Endothelial cell of umbilical vein (primary cell): Measurements from ENCODE around the gene HK1. TPM values are rescaled to one million over a fixed set of nuclear protein-coding genes. Genes with fewer than 3 reads are reported as not detected.

Experiments used
- BruUV-seq: library from RNA; stranded (reverse); fragments of 400-500 nt; replicated peaks from 2 replicates; lab custom pipeline; 2021; lab: Mats Ljungman, UMichigan
- CTCF ChIA-PET: fragments of 300-600, 350-600 bp; sonication (Branson Sonifier 250); formaldehyde crosslinking; loops from one replicate; lab custom pipeline; 2021; ENCODE audit warnings: antibody characterized with exemption, inconsistent platforms; lab: Charles Lee
- POLR2A ChIA-PET: fragments of 300-600, 350-600 bp; sonication (Branson Sonifier 250); formaldehyde crosslinking; loops from one replicate; lab custom pipeline; 2021; ENCODE audit warnings: antibody characterized with exemption, inconsistent platforms; lab: Charles Lee
- DNase-seq: peaks from one replicate; pipeline ENCODE4 v3.0.0-alpha.2; 2011; ENCODE audit warnings: low read depth, low spot score
- FAIRE-seq: peaks from 2 replicates; lab custom pipeline; 2011; peaks lifted over from hg19 to GRCh38; lab: Jason Lieb, UNC
- H2AFZ ChIP-seq: 2 replicates; pipeline ENCODE4 v1.6.0; 2012; ENCODE audit warnings: low read depth, low read length, control low read depth, inconsistent platforms
- H3K27ac ChIP-seq: 2 replicates; pipeline ENCODE4 v1.5.1; 2011; ENCODE audit warnings: low read depth, mild to moderate bottlenecking, control low read depth, low read length, moderate library complexity; ENCODE audit not compliant: insufficient read depth
- H3K27me3 ChIP-seq, 2 experiments: 2 replicates each; pipeline versions ENCODE4 v1.6.0 to v1.6.1; 2011; ENCODE audit warnings: low read length in 2 of 2, mixed read lengths in 1 of 2; ENCODE audit not compliant: control insufficient read depth in 2 of 2, insufficient read depth in 2 of 2
- H3K36me3 ChIP-seq, 2 experiments: 2 replicates in 1 of 2; 3 replicates in 1 of 2; pipeline ENCODE4 v1.5.1; 2011; ENCODE audit warnings: low read length in 2 of 2, mild to moderate bottlenecking in 1 of 2, moderate library complexity in 1 of 2; ENCODE audit not compliant: control insufficient read depth in 2 of 2, insufficient read depth in 2 of 2; ENCODE audit errors: extremely low read depth in 1 of 2
- H3K4me1 ChIP-seq: 3 replicates; pipeline ENCODE4 v1.5.1; 2011; ENCODE audit warnings: mild to moderate bottlenecking, low read length; ENCODE audit not compliant: control insufficient read depth, insufficient read depth; ENCODE audit errors: extremely low read depth
- H3K4me2 ChIP-seq: 2 replicates; pipeline ENCODE4 v1.6.1; 2011; ENCODE audit warnings: low read length, control low read depth, mixed read lengths; ENCODE audit not compliant: insufficient read depth
- H3K4me3 ChIP-seq, 3 experiments: fragments of 200-600 bp in 1 of 3; sonication (generic), shearing (Covaris generic) in 1 of 3; replicated peaks in 1 of 3; 2 replicates each; pipeline ENCODE4 v1.5.1; 2011 to 2016; ENCODE audit warnings: control low read depth in 3 of 3, low read length in 3 of 3, mild to moderate bottlenecking in 2 of 3, inconsistent platforms in 1 of 3, low read depth in 1 of 3, moderate library complexity in 1 of 3; ENCODE audit not compliant: insufficient read depth in 1 of 3
- H3K79me2 ChIP-seq: 2 replicates; pipeline ENCODE4 v1.6.0; 2012; ENCODE audit warnings: low read length, inconsistent platforms; ENCODE audit not compliant: control insufficient read depth, insufficient read depth
- H3K9ac ChIP-seq: replicated peaks from 2 replicates; pipeline ENCODE3; 2011; ENCODE audit warnings: low read length, control low read depth; ENCODE audit not compliant: insufficient read depth; ENCODE audit errors: extremely low read depth
- H3K9me1 ChIP-seq: replicated peaks from 3 replicates; pipeline ENCODE4 v1.6.0; 2011; ENCODE audit warnings: mild to moderate bottlenecking, low read length; ENCODE audit not compliant: control insufficient read depth, insufficient read depth; ENCODE audit errors: extremely low read depth
- H3K9me3 ChIP-seq: replicated peaks from 2 replicates; pipeline ENCODE4 v1.5.1; 2012; ENCODE audit warnings: low read length, inconsistent platforms; ENCODE audit not compliant: control insufficient read depth, insufficient read depth
- H4K20me1 ChIP-seq: replicated peaks from 2 replicates; pipeline ENCODE3; 2011; ENCODE audit warnings: mild to moderate bottlenecking, low read length; ENCODE audit not compliant: control insufficient read depth, insufficient read depth; ENCODE audit errors: extremely low read depth
- EZH2 ChIP-seq: IDR thresholded peaks from 2 replicates; pipeline ENCODE4 v1.6.1; 2012; ENCODE audit warnings: borderline replicate concordance, low read depth, mild to moderate bottlenecking, moderate library complexity, low read length, inconsistent platforms; ENCODE audit not compliant: severe bottlenecking
- FOS ChIP-seq: IDR thresholded peaks from 2 replicates; pipeline ENCODE4 v1.6.1; 2011; ENCODE audit warnings: mild to moderate bottlenecking, low read length, moderate library complexity, borderline replicate concordance; ENCODE audit not compliant: insufficient read depth
- GATA2 ChIP-seq: IDR thresholded peaks from 2 replicates; pipeline ENCODE4 v1.7.0; 2011; ENCODE audit warnings: low read depth, mild to moderate bottlenecking, moderate library complexity, mixed read lengths, low read length; ENCODE audit not compliant: insufficient read length, insufficient read depth
- JUN ChIP-seq: IDR thresholded peaks from 2 replicates; pipeline ENCODE4 v1.6.1; 2011; ENCODE audit warnings: borderline replicate concordance, low read depth; ENCODE audit not compliant: insufficient read length, insufficient read depth
- MYC ChIP-seq: IDR thresholded peaks from one replicate; pipeline ENCODE4 v1.6.1; 2011; ENCODE audit warnings: mild to moderate bottlenecking, low read depth, low read length
- POLR2A ChIP-seq: IDR thresholded peaks from 2 replicates; pipeline ENCODE4 v1.6.1; 2012; ENCODE audit warnings: low read depth, mild to moderate bottlenecking, control low read depth, low read length
- POLR2AphosphoS5 ChIP-seq: IDR thresholded peaks from 2 replicates; pipeline ENCODE4 v1.6.1; 2012; ENCODE audit warnings: low read depth, mild to moderate bottlenecking, control low read depth, low read length, moderate library complexity; ENCODE audit not compliant: insufficient read depth
- dilution Hi-C: fragments of 300-500 bp; cut with MboI; formaldehyde crosslinking; loops from one replicate; pipeline ENCODE4 v1.15.0; 2019; ENCODE audit warnings: low sequenced_read_pairs; ENCODE audit not compliant: extremely low pct_ligation_motif_present
- intact Hi-C: fragments of 100-400 bp; cut with micrococcal nuclease; formaldehyde crosslinking; loops from one replicate; pipeline ENCODE4 v1.10.0; 2022
- polyA plus RNA-seq, 4 experiments: library from polyadenylated mRNA; depleted of rRNA in 3 of 4; stranded (reverse) in 3 of 4; unstranded in 1 of 4; fragments of >200 nt; gene quantifications; 2 replicates each; pipeline versions ENCODE4 v1.2.1 to v1.2.3, GENCODE V29; 2011 to 2012; ENCODE audit warnings: missing spikeins in 1 of 4
- total RNA-seq: library from RNA; stranded (reverse); gene quantifications from 2 replicates; pipeline ENCODE4 v1.2.3, GENCODE V29; 2021
- TF ChIP-seq, protein P1 (sequence below): IDR thresholded peaks from 2 replicates; pipeline ENCODE4 v1.6.1; 2011; ENCODE audit not compliant: insufficient read depth, insufficient read length
- TF ChIP-seq, protein P2 (sequence below), 2 donors: IDR thresholded peaks; 1 replicate in 1 of 2; 2 replicates in 1 of 2; pipeline ENCODE4 v1.5.1; 2011; ENCODE audit warnings: low read length in 2 of 2, mild to moderate bottlenecking in 2 of 2, moderate library complexity in 2 of 2, control low read depth in 1 of 2, inconsistent platforms in 1 of 2, low read depth in 1 of 2; ENCODE audit not compliant: insufficient read depth in 1 of 2; ENCODE audit errors: extremely low read depth in 1 of 2

HK1 gene
- total and polyA plus RNA-seq, 2 donors (not counting 3 experiments of a cell fraction or from before 2014, with no cell fraction given) = 50.8 to 121 TPM

DNA sequence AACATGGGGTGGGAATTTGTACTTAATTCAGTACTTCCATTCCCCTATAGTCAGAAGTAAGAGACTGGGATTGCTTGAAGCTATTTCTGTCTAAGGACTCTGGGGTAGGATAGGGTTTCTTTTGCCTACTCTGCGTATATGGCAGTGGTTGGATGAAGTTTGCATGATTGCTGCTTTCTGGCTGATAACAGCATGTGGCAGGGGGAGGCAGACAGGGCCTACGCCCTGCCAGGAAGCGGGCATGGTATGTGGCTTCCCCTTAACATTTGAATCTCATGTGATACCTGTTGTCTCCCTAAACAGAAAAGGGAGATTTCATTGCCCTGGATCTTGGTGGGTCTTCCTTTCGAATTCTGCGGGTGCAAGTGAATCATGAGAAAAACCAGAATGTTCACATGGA lies 81.3 kb downstream of the HK1 start:
- DNase-seq = no peak
- Histone ChIP-seq H3K4me3 (no peak overlapping the region), H3K9ac (no peak overlapping the region), H3K27ac (no peak overlapping the region), H2AFZ (no peak overlapping the region), H3K4me1 (peaks cover 28% of the 10 kb centered on the region), H3K36me3 (no peaks in the 10 kb centered on the region), H3K9me1 (no peaks in the 10 kb centered on the region), H3K27me3 (no peaks in the 10 kb centered on the region), H4K20me1 (no peaks in the 10 kb centered on the region), H3K9me3 (no peaks in the 10 kb centered on the region), H3K4me2 (no peak overlapping the region), H3K79me2 (peaks cover 20% of the 10 kb centered on the region)
- POLR2A ChIA-PET = no interaction called here
- intact Hi-C loops = no loop called here
- no peak for TF ChIP-seq GATA2
- no peak for TF ChIP-seq MYC
- TF ChIP-seq JUN = no peak
- TF ChIP-seq EZH2 = no peak
- TF ChIP-seq, protein P1, sequence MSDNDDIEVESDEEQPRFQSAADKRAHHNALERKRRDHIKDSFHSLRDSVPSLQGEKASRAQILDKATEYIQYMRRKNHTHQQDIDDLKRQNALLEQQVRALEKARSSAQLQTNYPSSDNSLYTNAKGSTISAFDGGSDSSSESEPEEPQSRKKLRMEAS = no peak
- no peak for TF ChIP-seq POLR2A
- TF ChIP-seq FOS = no peak
- no peak for TF ChIP-seq POLR2AphosphoS5
- TF ChIP-seq, protein P2, sequence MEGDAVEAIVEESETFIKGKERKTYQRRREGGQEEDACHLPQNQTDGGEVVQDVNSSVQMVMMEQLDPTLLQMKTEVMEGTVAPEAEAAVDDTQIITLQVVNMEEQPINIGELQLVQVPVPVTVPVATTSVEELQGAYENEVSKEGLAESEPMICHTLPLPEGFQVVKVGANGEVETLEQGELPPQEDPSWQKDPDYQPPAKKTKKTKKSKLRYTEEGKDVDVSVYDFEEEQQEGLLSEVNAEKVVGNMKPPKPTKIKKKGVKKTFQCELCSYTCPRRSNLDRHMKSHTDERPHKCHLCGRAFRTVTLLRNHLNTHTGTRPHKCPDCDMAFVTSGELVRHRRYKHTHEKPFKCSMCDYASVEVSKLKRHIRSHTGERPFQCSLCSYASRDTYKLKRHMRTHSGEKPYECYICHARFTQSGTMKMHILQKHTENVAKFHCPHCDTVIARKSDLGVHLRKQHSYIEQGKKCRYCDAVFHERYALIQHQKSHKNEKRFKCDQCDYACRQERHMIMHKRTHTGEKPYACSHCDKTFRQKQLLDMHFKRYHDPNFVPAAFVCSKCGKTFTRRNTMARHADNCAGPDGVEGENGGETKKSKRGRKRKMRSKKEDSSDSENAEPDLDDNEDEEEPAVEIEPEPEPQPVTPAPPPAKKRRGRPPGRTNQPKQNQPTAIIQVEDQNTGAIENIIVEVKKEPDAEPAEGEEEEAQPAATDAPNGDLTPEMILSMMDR (IDR thresholded peaks at IDR 0.05; ENCODE audit: extremely low read depth in 1 of 2, insufficient read depth in 1 of 2, low read depth in 1 of 2, low read length in 2 of 2) = no peak
- dilution Hi-C loops = no loop called here
- no TSS peak for BruUV-seq
- FAIRE-seq = no peak
- CTCF ChIA-PET = no interaction called here
